OCI-LY1 (cell line): Measurements from ENCODE around the gene BIN1.

ENCODE experiments used
- H2AFZ ChIP-seq: fragments of 200-600 bp; sonication (generic), shearing (Covaris generic); 2 replicates; pipeline ENCODE4 v1.6.0; 2014; ENCODE audit warnings: antibody characterized with exemption, mild to moderate bottlenecking, low read length
- H3F3A ChIP-seq: fragments of 200-600 bp; sonication (generic), shearing (Covaris generic); 2 replicates; pipeline ENCODE4 v1.6.0; 2014; ENCODE audit warnings: mild to moderate bottlenecking, antibody characterized with exemption, low read length, moderate library complexity; ENCODE audit not compliant: insufficient read depth
- H3K27ac ChIP-seq: fragments of 200-600 bp; sonication (generic); 2 replicates; pipeline ENCODE4 v1.5.1; 2014; ENCODE audit warnings: low read length, mixed run types, mild to moderate bottlenecking, low read depth; ENCODE audit not compliant: poor library complexity, severe bottlenecking
- H3K27me3 ChIP-seq: fragments of 200-600 bp; sonication (generic); 2 replicates; pipeline ENCODE4 v1.6.0; 2014; ENCODE audit warnings: antibody characterized with exemption, mild to moderate bottlenecking, low read length, moderate library complexity; ENCODE audit not compliant: insufficient read depth
- H3K36me3 ChIP-seq: fragments of 200-600 bp; sonication (generic); 2 replicates; pipeline ENCODE4 v1.6.1; 2014; ENCODE audit warnings: mild to moderate bottlenecking, antibody characterized with exemption, low read length, moderate library complexity, mixed read lengths; ENCODE audit not compliant: insufficient read depth
- H3K4me1 ChIP-seq: fragments of 200-600 bp; sonication (generic); 2 replicates; pipeline ENCODE4 v1.5.1; 2014; ENCODE audit warnings: mild to moderate bottlenecking, low read length, moderate library complexity; ENCODE audit not compliant: insufficient read depth, severe bottlenecking
- H3K4me2 ChIP-seq: fragments of 200-600 bp; sonication (generic), shearing (Covaris generic); 2 replicates; pipeline ENCODE4 v1.6.1; 2014; ENCODE audit warnings: low read length
- H3K4me3 ChIP-seq: fragments of 200-600 bp; sonication (generic); 2 replicates; pipeline ENCODE4 v1.5.1; 2014; ENCODE audit warnings: low read length, low read depth, mild to moderate bottlenecking, mixed read lengths; ENCODE audit not compliant: poor library complexity, severe bottlenecking
- H3K79me2 ChIP-seq: fragments of 200-600 bp; shearing (Covaris generic); 2 replicates; pipeline ENCODE4 v1.6.1; 2016; ENCODE audit warnings: mixed run types, low read length, mixed read lengths; ENCODE audit not compliant: insufficient read depth
- H3K9ac ChIP-seq: fragments of 200-600 bp; sonication (generic), shearing (Covaris generic); 2 replicates; pipeline ENCODE4 v1.6.1; 2014; ENCODE audit warnings: mild to moderate bottlenecking, low read length, mixed read lengths
- H3K9me2 ChIP-seq: fragments of 200-600 bp; sonication (generic), shearing (Covaris generic); 2 replicates; pipeline ENCODE4 v1.6.1; 2014; ENCODE audit warnings: low read depth, mild to moderate bottlenecking, low read length, mixed read lengths
- H3K9me3 ChIP-seq: fragments of 200-600 bp; shearing (Covaris generic); 2 replicates; pipeline ENCODE4 v1.6.1; 2014; ENCODE audit warnings: low read length, mixed read lengths
- H4K20me1 ChIP-seq: fragments of 200-600 bp; sonication (generic), shearing (Covaris generic); 2 replicates; pipeline ENCODE4 v1.6.0; 2016; ENCODE audit warnings: mild to moderate bottlenecking, low read length; ENCODE audit not compliant: insufficient read depth
- EZH2 ChIP-seq: fragments of 200-600 bp; sonication (generic), shearing (Covaris generic); IDR thresholded peaks from 2 replicates; pipeline ENCODE4 v1.8.0; 2017; ENCODE audit warnings: borderline replicate concordance, mixed run types, mild to moderate bottlenecking, antibody characterized with exemption, low read length, moderate library complexity, mixed read lengths
- TF ChIP-seq, protein P1 (sequence below): fragments of 200-600 bp; sonication (generic), shearing (Covaris generic); IDR thresholded peaks from 2 replicates; pipeline ENCODE4 v1.5.1; 2017; ENCODE audit warnings: mild to moderate bottlenecking, antibody characterized with exemption, low read length, moderate library complexity, mixed read lengths

BIN1 gene

DNA sequence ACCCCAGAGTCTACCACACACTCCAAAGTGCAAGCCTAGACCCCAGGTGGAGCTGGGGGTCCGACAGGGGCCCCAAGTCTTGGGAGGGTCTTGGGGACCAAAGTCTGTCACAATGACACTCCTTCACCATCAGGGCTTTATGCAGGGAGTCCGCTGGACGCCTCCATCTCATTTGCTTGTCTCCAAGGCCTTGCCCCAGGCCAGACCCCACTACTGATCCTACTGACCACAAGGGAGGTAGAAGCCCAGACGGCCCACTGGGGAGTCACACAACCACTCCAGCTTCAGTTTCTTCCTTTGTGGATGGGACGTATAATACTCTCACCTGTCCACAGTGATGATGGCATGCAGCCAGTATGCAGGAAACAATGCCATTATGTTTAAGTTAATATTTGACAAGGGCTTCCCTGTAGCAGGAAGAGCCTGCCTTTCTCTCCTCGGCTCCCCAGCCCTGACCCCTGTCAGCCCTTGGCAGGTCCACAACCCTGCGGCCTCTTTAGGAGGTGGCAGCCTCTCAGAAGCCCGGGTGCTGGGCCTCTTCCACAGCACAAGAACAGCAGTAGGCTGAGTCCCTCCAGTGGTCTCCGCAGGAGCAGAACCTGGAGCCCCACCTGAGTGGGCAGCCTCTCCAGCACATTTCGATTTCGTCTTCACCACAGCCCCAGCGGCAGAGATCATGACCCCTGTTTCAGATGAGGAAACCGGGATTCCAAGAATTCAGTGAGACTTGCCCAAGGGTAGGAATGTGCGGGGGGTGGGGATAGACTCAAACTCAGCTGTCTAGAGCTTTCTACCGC is 6.5 kb downstream of the BIN1 start:
- no peak overlapping the region for H3K9ac ChIP-seq
- no peak for TF ChIP-seq EZH2
- TF ChIP-seq, protein P1, sequence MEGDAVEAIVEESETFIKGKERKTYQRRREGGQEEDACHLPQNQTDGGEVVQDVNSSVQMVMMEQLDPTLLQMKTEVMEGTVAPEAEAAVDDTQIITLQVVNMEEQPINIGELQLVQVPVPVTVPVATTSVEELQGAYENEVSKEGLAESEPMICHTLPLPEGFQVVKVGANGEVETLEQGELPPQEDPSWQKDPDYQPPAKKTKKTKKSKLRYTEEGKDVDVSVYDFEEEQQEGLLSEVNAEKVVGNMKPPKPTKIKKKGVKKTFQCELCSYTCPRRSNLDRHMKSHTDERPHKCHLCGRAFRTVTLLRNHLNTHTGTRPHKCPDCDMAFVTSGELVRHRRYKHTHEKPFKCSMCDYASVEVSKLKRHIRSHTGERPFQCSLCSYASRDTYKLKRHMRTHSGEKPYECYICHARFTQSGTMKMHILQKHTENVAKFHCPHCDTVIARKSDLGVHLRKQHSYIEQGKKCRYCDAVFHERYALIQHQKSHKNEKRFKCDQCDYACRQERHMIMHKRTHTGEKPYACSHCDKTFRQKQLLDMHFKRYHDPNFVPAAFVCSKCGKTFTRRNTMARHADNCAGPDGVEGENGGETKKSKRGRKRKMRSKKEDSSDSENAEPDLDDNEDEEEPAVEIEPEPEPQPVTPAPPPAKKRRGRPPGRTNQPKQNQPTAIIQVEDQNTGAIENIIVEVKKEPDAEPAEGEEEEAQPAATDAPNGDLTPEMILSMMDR, result no peak
- no peak overlapping the region for H3K4me3 ChIP-seq
- no peak overlapping the region for H3K27ac ChIP-seq
- H3K4me2 ChIP-seq, result no peak overlapping the region
- no peaks in the 10 kb centered on the region for H3K79me2 ChIP-seq
- H3K4me1 ChIP-seq, result no peaks in the 10 kb centered on the region
- no peaks in the 10 kb centered on the region for H3K9me2 ChIP-seq
- H3K9me3 ChIP-seq, result no peaks in the 10 kb centered on the region
- no peaks in the 10 kb centered on the region for H3K27me3 ChIP-seq
- H2AFZ ChIP-seq, result no peak overlapping the region
- H4K20me1 ChIP-seq, result no peaks in the 10 kb centered on the region
- no peaks in the 10 kb centered on the region for H3F3A ChIP-seq
- no peaks in the 10 kb centered on the region for H3K36me3 ChIP-seq

DNA sequence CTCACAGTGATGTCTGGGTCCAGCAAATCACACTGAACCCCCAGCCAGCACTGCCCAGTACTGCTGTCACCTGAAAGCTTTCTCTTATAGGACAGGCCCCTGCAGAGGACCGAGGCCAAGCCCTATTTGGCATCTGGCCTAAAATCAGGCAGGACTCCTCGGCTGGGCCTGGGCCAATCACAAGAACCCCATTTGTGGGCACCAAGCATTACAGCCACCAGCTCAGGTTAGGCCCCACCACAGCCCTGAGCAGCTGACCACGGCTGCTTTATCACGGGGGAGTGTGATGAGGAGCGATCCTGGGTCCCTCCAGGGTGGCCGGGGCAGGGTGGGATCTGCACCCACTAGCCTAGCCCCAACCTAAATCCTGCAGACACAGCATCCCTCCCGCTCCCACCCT is 8.2 kb downstream of the BIN1 start:
- H4K20me1 ChIP-seq, result no peaks in the 10 kb centered on the region
- TF ChIP-seq EZH2, result no peak
- TF ChIP-seq, protein P1, result no peak
- H3K27ac ChIP-seq, result no peak overlapping the region
- H3K9ac ChIP-seq, result no peak overlapping the region
- no peak overlapping the region for H3K4me2 ChIP-seq
- no peaks in the 10 kb centered on the region for H3K9me2 ChIP-seq
- no peaks in the 10 kb centered on the region for H3K36me3 ChIP-seq
- H3K9me3 ChIP-seq, result no peaks in the 10 kb centered on the region
- H3K4me3 ChIP-seq, result no peak overlapping the region
- H2AFZ ChIP-seq, result no peak overlapping the region
- no peaks in the 10 kb centered on the region for H3K79me2 ChIP-seq
- no peaks in the 10 kb centered on the region for H3F3A ChIP-seq
- H3K27me3 ChIP-seq, result no peaks in the 10 kb centered on the region
- H3K4me1 ChIP-seq, result no peaks in the 10 kb centered on the region

DNA sequence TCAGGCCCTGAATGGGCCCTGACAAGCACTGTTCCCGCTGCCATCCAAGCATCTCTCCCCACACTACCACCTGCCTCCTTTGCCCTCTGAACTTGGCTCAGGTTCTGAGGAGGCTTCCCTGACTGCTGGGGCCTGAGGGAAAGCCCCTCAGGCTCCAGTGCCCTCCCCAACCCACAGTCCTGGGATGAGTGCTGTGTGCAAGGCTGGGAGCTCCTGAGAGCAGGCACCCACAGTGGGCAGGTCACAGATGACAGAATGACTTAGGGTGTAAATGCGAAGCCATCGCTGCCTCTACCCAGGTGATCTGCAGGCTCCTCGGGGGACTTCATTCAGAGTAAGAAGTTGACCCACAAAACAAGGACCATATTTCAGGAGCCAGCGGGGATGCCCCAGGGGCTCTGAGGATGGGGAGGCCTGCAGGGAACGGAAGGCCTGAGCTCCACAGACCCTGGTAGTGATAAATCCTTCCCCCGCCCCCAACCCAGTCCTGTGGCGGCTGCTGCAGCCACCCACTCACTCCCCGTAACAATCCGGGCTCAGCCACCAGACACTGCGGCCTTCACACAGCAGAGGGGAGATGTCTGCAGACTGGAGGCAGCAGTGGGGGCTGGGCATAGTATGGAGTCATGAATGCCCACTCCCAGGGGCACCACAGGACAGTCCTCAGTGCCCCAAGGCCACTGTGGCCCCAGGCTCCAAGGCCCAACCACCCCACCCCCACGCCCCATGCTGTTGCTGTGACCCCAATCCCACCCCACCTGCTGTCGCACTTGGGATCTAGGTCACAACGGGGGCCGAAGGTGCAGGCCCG is 8.9 kb downstream of the BIN1 start:
- H2AFZ ChIP-seq, result no peak overlapping the region
- no peaks in the 10 kb centered on the region for H3K4me1 ChIP-seq
- no peak overlapping the region for H3K4me3 ChIP-seq
- H3K9me2 ChIP-seq, result no peaks in the 10 kb centered on the region
- no peak overlapping the region for H3K9ac ChIP-seq
- no peak overlapping the region for H3K4me2 ChIP-seq
- H3K27me3 ChIP-seq, result no peaks in the 10 kb centered on the region
- no peaks in the 10 kb centered on the region for H4K20me1 ChIP-seq
- H3F3A ChIP-seq, result no peaks in the 10 kb centered on the region
- H3K9me3 ChIP-seq, result no peaks in the 10 kb centered on the region
- H3K79me2 ChIP-seq, result no peaks in the 10 kb centered on the region
- TF ChIP-seq, protein P1, result no peak
- TF ChIP-seq EZH2, result no peak
- no peak overlapping the region for H3K27ac ChIP-seq
- no peaks in the 10 kb centered on the region for H3K36me3 ChIP-seq
